ENCODE measurements around the gene STRN.
"Not testable (repeated sequence)": the region's sequence is repeated elsewhere in the genome, so short reads cannot be mapped to it uniquely, and the experiment has no call there.

STRN gene

GRCh38 chr2:36915627-36916026 is 50.7 kb downstream of the STRN start:
- no peak for DNase-seq (ENCODE audit: low read depth in 1 of 2, low spot score in 1 of 2)

DNA sequence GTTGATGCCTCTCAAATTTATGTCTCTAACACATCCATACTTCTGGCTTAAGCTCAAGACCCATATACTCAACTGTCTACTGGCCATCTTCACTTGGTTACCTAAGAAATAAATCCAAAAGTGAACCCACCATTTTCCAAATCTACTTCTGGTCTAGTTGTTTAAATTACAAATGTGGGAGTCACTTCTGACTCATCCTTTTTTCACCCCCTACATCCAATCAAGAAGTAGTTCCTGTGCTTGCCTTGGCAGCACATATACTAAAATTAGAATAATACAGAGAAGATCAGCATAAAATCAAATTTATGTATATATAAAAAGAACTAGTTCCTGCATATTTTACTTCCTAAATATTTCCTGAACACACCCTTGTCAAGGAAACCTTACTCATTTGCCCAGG is 53.6 kb downstream of the STRN start:
- no peak for DNase-seq (ENCODE audit: low read depth in 1 of 2, low spot score in 1 of 2)

GRCh38 chr2:36911012-36911411 is 55.3 kb downstream of the STRN start:
- DNase-seq (ENCODE audit: low read depth in 1 of 2, low spot score in 1 of 2): no peak

DNA sequence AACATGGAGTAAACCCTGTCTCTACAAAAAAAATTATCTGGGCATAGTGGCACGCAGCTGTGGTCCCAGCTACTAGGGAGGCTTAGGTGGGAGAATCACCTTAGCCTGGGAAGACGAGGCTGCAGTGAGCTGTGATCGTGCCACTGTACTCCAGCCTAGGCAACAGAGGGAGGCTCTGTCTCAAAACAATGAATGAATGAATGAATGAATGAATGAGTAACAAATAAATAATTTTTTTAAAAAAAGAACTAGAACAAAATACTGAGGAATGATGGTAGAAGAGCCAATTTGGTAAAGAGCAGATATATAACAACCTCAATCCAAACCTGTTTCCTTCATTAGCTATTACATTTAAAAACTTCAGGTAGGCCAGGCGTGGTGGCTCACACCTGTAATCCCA is 60.1 kb downstream of the STRN start:
- no peak for DNase-seq (ENCODE audit: low read depth in 1 of 2, low spot score in 1 of 2)

DNA sequence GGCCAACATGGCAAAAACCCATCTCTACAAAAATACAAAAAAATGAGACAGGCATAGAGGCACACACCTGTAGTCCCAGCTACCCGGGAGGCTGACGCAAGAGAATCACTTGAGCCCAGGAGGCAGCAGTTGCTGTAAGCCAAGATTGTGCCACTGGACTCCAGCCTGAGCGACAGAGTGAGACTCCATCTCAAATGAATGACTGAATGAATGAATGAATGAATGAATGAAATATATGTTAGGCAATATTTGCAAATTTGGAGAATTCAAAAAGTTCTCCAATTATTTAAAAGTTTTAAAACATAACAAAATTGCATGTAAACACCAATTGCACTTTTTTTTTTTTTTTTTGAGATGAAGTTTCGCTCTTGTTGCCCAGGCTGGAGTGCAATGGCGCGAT is 61.7 kb downstream of the STRN start:
- DNase-seq (ENCODE audit: low read depth in 1 of 2, low spot score in 1 of 2): no peak

- no peak for DNase-seq (ENCODE audit: low read depth in 1 of 2, low spot score in 1 of 2)
Observed at GRCh38 chr2:36902385-36903120, 63.8 kb downstream of the STRN start.

DNA sequence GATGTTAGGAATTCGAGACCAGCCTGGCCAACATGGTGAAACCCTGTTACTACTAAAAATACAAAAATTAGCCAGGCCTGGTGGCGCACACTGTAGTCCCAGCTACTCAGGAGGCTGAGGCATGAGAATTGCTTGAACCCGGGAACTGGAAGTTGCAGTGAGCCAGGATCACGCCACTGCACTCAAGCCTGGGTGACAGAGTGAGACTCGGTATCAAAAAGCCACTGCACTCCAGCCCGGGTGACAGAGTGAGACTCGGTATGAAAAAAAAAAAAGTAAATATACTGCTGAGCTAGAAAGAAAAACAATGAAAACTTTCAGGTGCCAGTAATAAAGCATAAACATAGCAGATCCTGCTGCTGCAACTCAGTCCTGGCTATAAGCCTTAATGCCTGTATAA is 73.5 kb downstream of the STRN start:
- no peak for DNase-seq (ENCODE audit: low read depth in 1 of 2, low spot score in 1 of 2)

DNA sequence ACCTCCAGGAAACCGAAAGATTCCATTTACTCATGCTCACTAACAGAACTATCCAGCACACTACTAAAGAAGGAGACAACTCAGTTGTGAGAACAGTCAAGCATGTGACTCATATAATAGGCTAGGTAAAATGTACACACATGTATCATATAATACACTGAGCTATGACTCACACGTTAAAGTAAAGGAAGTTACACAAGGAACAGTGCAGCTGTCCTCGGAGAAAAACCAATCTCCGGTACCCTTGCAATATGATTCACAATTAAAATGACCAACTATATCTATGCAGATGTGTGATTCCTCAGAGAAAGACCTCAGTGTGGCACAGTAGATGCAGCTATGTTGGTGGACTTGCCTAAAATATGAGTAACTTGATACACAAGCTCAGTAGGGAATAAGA is 76.5 kb downstream of the STRN start:
- no peak for DNase-seq (ENCODE audit: low read depth in 1 of 2, low spot score in 1 of 2)

DNA sequence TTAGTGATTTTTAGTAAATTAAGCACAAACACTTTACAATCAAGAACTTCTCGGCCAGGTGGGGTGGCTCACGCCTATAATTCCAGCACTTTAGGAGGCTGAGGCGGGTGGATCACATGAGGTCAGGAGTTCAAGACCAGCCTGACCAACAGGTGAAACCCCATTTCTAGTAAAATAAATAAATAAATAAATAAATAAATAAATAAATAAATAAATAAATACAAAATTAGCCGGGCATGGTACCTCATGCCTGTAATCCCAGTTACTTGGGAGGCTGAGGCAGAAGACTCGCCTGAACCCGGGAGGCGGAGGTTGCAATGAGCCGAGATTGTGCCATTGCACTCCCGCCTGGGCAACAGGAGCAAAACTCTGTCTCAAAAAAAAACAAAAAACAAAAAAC is 79.2 kb downstream of the STRN start:
- DNase-seq (ENCODE audit: low read depth in 1 of 2, low spot score in 1 of 2): not testable (repeated sequence)

DNA sequence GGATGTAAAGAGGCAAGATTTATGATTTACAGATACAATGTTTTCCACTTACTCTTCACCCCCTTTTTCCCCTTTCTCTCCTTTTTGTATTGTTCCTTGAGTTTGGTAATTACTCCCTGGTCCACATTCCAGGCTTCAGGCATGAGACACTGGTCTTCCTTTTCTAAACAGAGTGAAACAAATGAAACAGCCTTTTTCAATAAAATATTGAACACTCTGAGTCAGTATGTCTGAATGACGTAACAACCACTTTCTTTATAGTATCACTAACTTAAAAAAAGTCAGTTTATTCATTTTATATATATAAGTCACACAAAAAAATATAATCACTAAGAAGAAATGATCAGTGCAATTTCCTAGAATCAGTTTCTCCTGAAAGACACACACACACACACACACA is 79.7 kb downstream of the STRN start:
- DNase-seq (ENCODE audit: low read depth in 1 of 2, low spot score in 1 of 2): no peak

DNA sequence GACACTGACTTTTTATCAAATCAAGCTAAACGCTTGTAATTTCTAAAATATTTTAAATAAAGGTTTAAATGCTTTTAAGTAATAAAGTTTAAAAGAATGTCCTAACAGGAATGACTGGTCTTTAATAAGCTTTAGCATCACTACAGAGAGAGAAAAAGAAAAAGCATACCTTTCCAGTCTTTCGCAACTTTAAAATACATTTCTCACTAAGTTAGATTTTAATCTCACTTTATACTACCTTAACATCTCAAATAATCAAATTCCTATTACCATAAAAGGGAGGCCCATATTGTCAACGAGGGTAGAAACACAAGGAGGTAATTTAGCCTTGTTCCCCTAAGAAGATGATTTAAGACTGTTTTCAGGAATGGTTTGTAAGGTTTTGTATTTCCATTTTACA is 80.7 kb downstream of the STRN start:
- no peak for DNase-seq (ENCODE audit: low read depth in 1 of 2, low spot score in 1 of 2)

DNA sequence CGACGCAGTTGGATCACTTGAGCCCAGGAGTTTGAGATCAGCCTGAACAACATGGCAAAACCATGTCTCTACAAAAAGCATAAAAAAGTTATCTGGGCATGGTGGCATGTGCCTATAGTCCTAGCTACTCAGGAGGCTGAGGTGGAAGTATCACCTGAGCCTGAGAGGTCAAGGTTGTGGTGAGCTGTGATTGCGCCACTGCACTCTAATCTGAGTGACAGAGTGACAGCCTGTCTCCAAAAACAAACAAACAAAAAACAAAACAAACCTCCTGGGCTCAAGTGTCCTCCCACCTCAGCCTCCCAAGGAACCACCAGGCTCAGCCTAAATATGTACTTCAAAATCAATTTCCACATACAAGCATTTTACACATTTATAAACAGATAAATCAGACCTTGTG is 83.8 kb downstream of the STRN start:
- DNase-seq (ENCODE audit: low read depth in 1 of 2, low spot score in 1 of 2): no peak

GRCh38 chr2:36881816-36882215 is 84.5 kb downstream of the STRN start:
- DNase-seq (ENCODE audit: low read depth in 1 of 2, low spot score in 1 of 2): no peak

DNA sequence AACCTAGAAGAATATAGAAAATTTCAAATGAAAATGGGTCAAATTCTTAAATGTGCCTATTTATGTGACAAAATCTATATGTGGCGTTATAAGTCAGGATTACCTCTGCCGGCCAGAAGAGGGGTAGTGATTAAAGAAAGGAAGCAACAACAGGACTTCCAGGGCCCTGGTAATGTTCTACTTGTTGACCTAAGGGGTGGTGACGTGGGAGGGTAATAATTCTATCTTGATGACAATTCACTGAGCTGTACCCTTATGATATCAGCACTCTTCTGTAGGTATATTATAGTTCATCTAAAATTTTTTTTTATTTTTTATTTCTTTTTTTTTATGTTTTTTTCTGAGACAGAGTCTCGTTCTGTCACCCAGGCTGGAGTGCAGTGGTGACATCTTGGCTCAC is 87.9 kb downstream of the STRN start:
- DNase-seq (ENCODE audit: low read depth in 1 of 2, low spot score in 1 of 2): no peak

GRCh38 chr2:36871068-36871707 is 95.1 kb downstream of the STRN start:
- DNase-seq (ENCODE audit: low read depth in 1 of 2, low spot score in 1 of 2): no peak

GRCh38 chr2:36869606-36870005 is 96.7 kb downstream of the STRN start:
- no peak for DNase-seq (ENCODE audit: low read depth in 1 of 2, low spot score in 1 of 2)

DNA sequence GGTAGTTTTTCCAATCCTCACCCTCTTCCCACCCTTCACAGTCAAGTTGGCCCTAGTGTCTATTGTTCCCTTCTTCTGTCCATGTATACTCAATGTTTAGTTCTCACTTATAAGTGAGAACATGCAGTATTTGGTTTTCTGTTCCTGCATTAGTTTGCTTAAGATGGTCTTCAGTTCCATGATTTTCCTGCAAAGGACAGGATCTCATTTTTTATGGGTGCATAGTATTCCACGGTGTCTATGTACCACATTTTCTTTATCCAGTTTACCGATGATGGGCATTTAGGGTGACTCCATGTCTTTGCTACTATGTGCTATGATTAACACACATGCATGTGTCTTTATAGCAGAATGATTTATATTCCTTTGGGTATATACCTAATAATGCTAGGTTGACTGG is 104.4 kb downstream of the STRN start:
- no peak for DNase-seq (ENCODE audit: low read depth in 1 of 2, low spot score in 1 of 2)

GRCh38 chr2:36859366-36859792 is 107.0 kb downstream of the STRN start:
- no peak for DNase-seq (ENCODE audit: low read depth in 1 of 2, low spot score in 1 of 2)

DNA sequence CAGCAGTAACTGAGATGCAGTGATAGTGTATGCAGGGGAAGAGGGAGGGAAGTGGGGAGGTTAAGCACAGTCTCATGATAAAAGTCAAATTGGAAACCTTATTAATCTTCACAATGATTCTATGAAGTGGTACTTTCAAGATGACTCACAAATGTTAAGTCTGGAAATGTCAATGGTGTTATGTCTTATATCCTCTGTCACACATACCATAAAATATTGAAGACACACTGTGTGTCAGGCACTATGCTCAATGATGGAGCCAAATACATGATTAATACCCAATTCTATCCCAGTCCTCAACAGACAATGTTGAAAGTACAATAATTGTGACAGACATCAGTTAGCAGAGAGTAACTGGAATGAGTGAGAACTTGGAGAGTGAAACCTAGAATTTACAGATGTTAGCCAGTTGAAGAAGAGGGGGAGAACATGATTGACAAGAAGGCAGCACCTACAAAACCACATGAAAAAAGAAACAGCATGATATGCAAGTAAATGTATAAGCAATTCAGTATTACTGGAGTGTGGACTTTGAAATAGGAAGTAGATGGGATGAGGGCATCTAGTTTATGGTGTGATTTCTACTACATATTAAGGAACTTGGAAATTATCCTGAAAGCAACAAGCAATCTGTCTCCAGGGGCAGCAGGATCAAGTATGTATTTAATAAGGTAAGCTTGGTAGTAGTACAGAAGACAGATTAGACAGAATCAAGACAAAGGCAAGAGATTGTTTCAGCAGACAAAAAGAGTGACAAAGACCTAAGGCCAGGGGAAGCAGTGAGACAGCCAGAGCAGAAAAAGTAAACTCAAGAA is 107.6 kb downstream of the STRN start:
- no peak for DNase-seq (ENCODE audit: low read depth in 1 of 2, low spot score in 1 of 2)

GRCh38 chr2:36857713-36858112 is 108.6 kb downstream of the STRN start:
- no peak for DNase-seq (ENCODE audit: low read depth in 1 of 2, low spot score in 1 of 2)

- no peak for DNase-seq (ENCODE audit: low read depth in 1 of 2, low spot score in 1 of 2)
Observed at GRCh38 chr2:36855429-36855828, 110.9 kb downstream of the STRN start.

- no peak for DNase-seq (ENCODE audit: low read depth in 1 of 2, low spot score in 1 of 2)
Observed at GRCh38 chr2:36854241-36854640, 112.1 kb downstream of the STRN start.
